Activated gamma-delta T cell treated with Interleukin-2 at 50 U/mL for 16 hours (primary cell): Measurements from ENCODE around the gene LHFPL5.

Experiments
- DNase-seq: peaks from one replicate; pipeline ENCODE4 v3.0.0-alpha.2; 2020

The LHFPL5 gene

GRCh38 chr6:35804996-35805736, at the start of gene LHFPL5:
Gene LHFPL5 (plus strand): TSS chr6:35805352. CDS start chr6:35805671, 319 bp downstream.
- DNase-seq, result peak; percentile 33

GRCh38 chr6:35757456-35758123, 47.6 kb upstream of the LHFPL5 start:
- no peak for DNase-seq

- no peak for DNase-seq
Measured at GRCh38 chr6:35759426-35759825, 45.7 kb upstream of the LHFPL5 start.

GRCh38 chr6:35765739-35766138, 39.4 kb upstream of the LHFPL5 start:
- DNase-seq, result no peak

- DNase-seq, result no peak
Measured at GRCh38 chr6:35769211-35769610, 35.9 kb upstream of the LHFPL5 start.

- DNase-seq, result no peak
Measured at GRCh38 chr6:35771343-35771627, 33.9 kb upstream of the LHFPL5 start.

- DNase-seq, result no peak
Measured at GRCh38 chr6:35774116-35774794, 30.9 kb upstream of the LHFPL5 start.

GRCh38 chr6:35775031-35775430, 30.1 kb upstream of the LHFPL5 start:
- DNase-seq, result no peak

- no peak for DNase-seq
Measured at GRCh38 chr6:35776364-35777215, 28.6 kb upstream of the LHFPL5 start, which contains the start of gene CLPSL2. Gene CLPSL2 (plus strand): TSS chr6:35776598. CDS start chr6:35776619, 21 bp downstream.

- no peak for DNase-seq
Measured at GRCh38 chr6:35777356-35778102, 27.6 kb upstream of the LHFPL5 start.

- DNase-seq, result no peak
Measured at GRCh38 chr6:35778437-35778836, 26.7 kb upstream of the LHFPL5 start.

GRCh38 chr6:35780719-35781118, 24.4 kb upstream of the LHFPL5 start, which contains the start of gene CLPSL1:
Gene CLPSL1 (plus strand): TSS chr6:35781019. CDS start chr6:35781111, 92 bp downstream.
- DNase-seq, result no peak

GRCh38 chr6:35781290-35781689, 23.9 kb upstream of the LHFPL5 start:
- no peak for DNase-seq

GRCh38 chr6:35782424-35782823, 22.7 kb upstream of the LHFPL5 start:
- no peak for DNase-seq

GRCh38 chr6:35784200-35784599, 21.0 kb upstream of the LHFPL5 start:
- DNase-seq, result no peak

GRCh38 chr6:35786272-35786671, 18.9 kb upstream of the LHFPL5 start:
- DNase-seq, result no peak

GRCh38 chr6:35786810-35787209, 18.3 kb upstream of the LHFPL5 start:
- DNase-seq, result no peak

- DNase-seq, result no peak
Measured at GRCh38 chr6:35787266-35788218, 17.6 kb upstream of the LHFPL5 start.

- DNase-seq, result no peak
Measured at GRCh38 chr6:35788423-35788982, 16.6 kb upstream of the LHFPL5 start.

GRCh38 chr6:35790683-35791082, 14.5 kb upstream of the LHFPL5 start:
- DNase-seq, result no peak
